Eye (tissue), 1 donor: Measurements from ENCODE around the gene TMEM175.
A peak's percentile ranks its signal among the peaks of the same experiment; 100 is the strongest.
"Not testable (repeated sequence)": the region's sequence is repeated elsewhere in the genome, so short reads cannot be mapped to it uniquely, and the experiment has no call there.

Source experiments
- DNase-seq: peaks from one replicate; pipeline ENCODE4 v3.0.0-alpha.2; 2015

TMEM175 gene

GRCh38 chr4:973431-974397, 41.5 kb downstream of the TMEM175 start, which contains the start of gene DGKQ:
TSS of gene DGKQ (minus strand) at chr4:973569. CDS start at chr4:973482, 87 bp downstream.
- peak; percentile 93 for DNase-seq

- no peak for DNase-seq
These were observed 42.4 kb downstream of the TMEM175 start for GRCh38 chr4:974668-975067.

- DNase-seq: not testable (repeated sequence)
These were observed 43.8 kb downstream of the TMEM175 start for GRCh38 chr4:976016-976415.

- DNase-seq: no peak
These were observed 46.9 kb downstream of the TMEM175 start for GRCh38 chr4:978957-979701.

- DNase-seq: no peak
These were observed 50.0 kb downstream of the TMEM175 start for GRCh38 chr4:982291-982690.

GRCh38 chr4:982814-983213, 50.6 kb downstream of the TMEM175 start:
- no peak for DNase-seq

GRCh38 chr4:984336-985054, 52.2 kb downstream of the TMEM175 start:
- DNase-seq: no peak

GRCh38 chr4:985123-985830, 53.0 kb downstream of the TMEM175 start:
- peak; percentile 44 for DNase-seq

GRCh38 chr4:986428-986878, 54.2 kb downstream of the TMEM175 start:
- peak; percentile 79 for DNase-seq

GRCh38 chr4:986879-987623, 54.8 kb downstream of the TMEM175 start, which contains the start of gene IDUA:
TSS of gene IDUA (plus strand) at chr4:987044. CDS start at chr4:987085, 41 bp downstream.
- DNase-seq: peak; percentile 79

- DNase-seq: no peak
These were observed 55.6 kb downstream of the TMEM175 start for GRCh38 chr4:987624-988513.

- peak; percentile 50 for DNase-seq
These were observed 56.8 kb downstream of the TMEM175 start for GRCh38 chr4:988726-989721.

GRCh38 chr4:989722-990471, 57.6 kb downstream of the TMEM175 start:
- no peak for DNase-seq

- no peak for DNase-seq
These were observed 58.6 kb downstream of the TMEM175 start for GRCh38 chr4:990746-991367.

GRCh38 chr4:991451-992296, 59.4 kb downstream of the TMEM175 start:
- no peak for DNase-seq

GRCh38 chr4:992297-993110, 60.2 kb downstream of the TMEM175 start:
- DNase-seq: no peak
